CD14-positive monocyte (primary cell): ENCODE data around the gene CETP. TPM values are rescaled to one million over a fixed set of nuclear protein-coding genes. Genes with fewer than 3 reads are reported as not detected.
A peak's percentile ranks its signal among the peaks of the same experiment; 100 is the strongest.

Experiments
- DNase-seq, 3 donors: peaks; one replicate each; pipeline ENCODE4 v3.0.0-alpha.2; 2011 to 2022
- H2AFZ ChIP-seq: 2 replicates; pipeline ENCODE4 v1.6.0; 2012; ENCODE audit warnings: mild to moderate bottlenecking, low read depth, low read length, inconsistent platforms; ENCODE audit not compliant: insufficient read depth, poor library complexity, severe bottlenecking
- H3K27ac ChIP-seq, 2 donors: 1 replicate in 1 of 2; 2 replicates in 1 of 2; pipeline ENCODE4 v1.5.1; 2012 to 2013; ENCODE audit warnings: low read length in 2 of 2, control low read depth in 1 of 2, inconsistent platforms in 1 of 2, low read depth in 1 of 2, mild to moderate bottlenecking in 1 of 2
- H3K27me3 ChIP-seq, 2 donors: one replicate each; pipeline versions ENCODE4 v1.6.0 to v1.6.1; 2011 to 2013; ENCODE audit warnings: low read length in 2 of 2; ENCODE audit not compliant: control insufficient read depth in 2 of 2, insufficient read depth in 2 of 2
- H3K36me3 ChIP-seq, 2 donors: replicated peaks in 1 of 2; 1 replicate in 1 of 2; 2 replicates in 1 of 2; pipeline versions ENCODE4 v1.5.1 to v1.6.1; 2012 to 2013; ENCODE audit warnings: low read length in 2 of 2, control low read depth in 1 of 2, inconsistent platforms in 1 of 2, mild to moderate bottlenecking in 1 of 2; ENCODE audit not compliant: insufficient read depth in 2 of 2, control insufficient read depth in 1 of 2
- H3K4me1 ChIP-seq, 2 donors: 1 replicate in 1 of 2; 2 replicates in 1 of 2; pipeline versions ENCODE4 v1.5.1 to v1.6.1; 2012 to 2013; ENCODE audit warnings: low read length in 2 of 2, control low read depth in 1 of 2, inconsistent platforms in 1 of 2, mild to moderate bottlenecking in 1 of 2, moderate library complexity in 1 of 2; ENCODE audit not compliant: insufficient read depth in 2 of 2, control insufficient read depth in 1 of 2
- H3K4me2 ChIP-seq: replicated peaks from 2 replicates; pipeline ENCODE3; 2012; ENCODE audit warnings: low read length, moderate library complexity, mild to moderate bottlenecking; ENCODE audit not compliant: poor library complexity, severe bottlenecking; ENCODE audit errors: extremely low read depth
- H3K4me3 ChIP-seq, 3 experiments: fragments of 200-600 bp in 1 of 3; sonication (generic) in 1 of 3; replicated peaks in 1 of 3; 1 replicate in 2 of 3; 2 replicates in 1 of 3; pipeline ENCODE4 v1.5.1; 2011 to 2013; ENCODE audit warnings: low read length in 3 of 3, mild to moderate bottlenecking in 3 of 3, control low read depth in 2 of 3, low read depth in 2 of 3, inconsistent platforms in 1 of 3, moderate library complexity in 1 of 3
- H3K79me2 ChIP-seq: 2 replicates; pipeline ENCODE4 v1.6.0; 2012; ENCODE audit warnings: mild to moderate bottlenecking, control low read depth, inconsistent platforms, low read length, moderate library complexity; ENCODE audit not compliant: insufficient read depth
- H3K9ac ChIP-seq: 2 replicates; pipeline ENCODE4 v1.6.0; 2017; ENCODE audit warnings: low read length, mild to moderate bottlenecking; ENCODE audit not compliant: insufficient read depth, poor library complexity, severe bottlenecking
- H3K9me3 ChIP-seq, 2 donors: replicated peaks in 1 of 2; 1 replicate in 1 of 2; 2 replicates in 1 of 2; pipeline versions ENCODE4 v1.5.1 to v1.6.1; 2012 to 2013; ENCODE audit warnings: low read length in 2 of 2, control low read depth in 1 of 2; ENCODE audit not compliant: control insufficient read depth in 1 of 2, insufficient read depth in 1 of 2
- H4K20me1 ChIP-seq: 2 replicates; pipeline ENCODE4 v1.6.0; 2012; ENCODE audit warnings: mild to moderate bottlenecking, low read length, control low read depth, moderate library complexity; ENCODE audit not compliant: insufficient read depth
- H3K27ac Mint-ChIP-seq, 7 donors: one replicate each; pipeline ENCODE4 v1.8.0; 2020; ENCODE audit warnings: mild to moderate bottlenecking in 7 of 7, mixed read lengths in 7 of 7, moderate library complexity in 6 of 7, inconsistent platforms in 2 of 7
- H3K27me3 Mint-ChIP-seq, 3 donors: one replicate each; pipeline ENCODE4 v1.8.0; 2021 to 2022; ENCODE audit warnings: low read depth in 3 of 3, mild to moderate bottlenecking in 3 of 3, mixed read lengths in 3 of 3, moderate library complexity in 3 of 3, inconsistent platforms in 1 of 3
- H3K36me3 Mint-ChIP-seq, 2 donors: one replicate each; pipeline ENCODE4 v1.8.0; 2020; ENCODE audit warnings: mixed read lengths in 2 of 2, inconsistent platforms in 1 of 2, mild to moderate bottlenecking in 1 of 2
- H3K4me1 Mint-ChIP-seq: one replicate; pipeline ENCODE4 v1.8.0; 2020; ENCODE audit warnings: mild to moderate bottlenecking, mixed read lengths
- H3K4me3 Mint-ChIP-seq, 2 donors: one replicate each; pipeline ENCODE4 v1.8.0; 2020; ENCODE audit warnings: mild to moderate bottlenecking in 2 of 2, mixed read lengths in 2 of 2, moderate library complexity in 1 of 2
- H3K9me3 Mint-ChIP-seq, 7 donors: one replicate each; pipeline ENCODE4 v1.8.0; 2020 to 2022; ENCODE audit warnings: mixed read lengths in 7 of 7, mild to moderate bottlenecking in 6 of 7, moderate library complexity in 6 of 7, inconsistent platforms in 2 of 7
- CTCF ChIP-seq: fragments of 200-600 bp; IDR thresholded peaks from one replicate; pipeline ENCODE4 v1.8.0; 2022; ENCODE audit warnings: antibody characterized with exemption, mild to moderate bottlenecking
- WGBS: methylation state at CpG from one replicate; pipeline ENCODE4 v1.1.5; 2013; ENCODE audit warnings: missing lambda C conversion rate; ENCODE audit not compliant: insufficient coverage; 5-methylcytosine and 5-hydroxymethylcytosine counted together
- intact Hi-C, 2 donors: fragments of 100-400 bp; cut with micrococcal nuclease; formaldehyde crosslinking; loops; one replicate each; pipeline versions ENCODE4 v1.15.0 to v1.15.1; 2023
- polyA plus RNA-seq, 3 donors: library from polyadenylated mRNA; depleted of rRNA in 1 of 3; unstranded in 2 of 3; stranded (reverse) in 1 of 3; fragments of 300-500 nt in 2 of 3; fragments of >200 nt in 1 of 3; fragmentation: Illumina TruSeq in 2 of 3; gene quantifications; 1 replicate in 2 of 3; 2 replicates in 1 of 3; pipeline ENCODE4 v1.2.3, GENCODE V29; 2012 to 2021

CETP gene
- polyA plus RNA-seq, 3 donors: 0.61 to 2.1 (median 1.3) TPM

- no peak for DNase-seq
- Histone ChIP-seq H2AFZ (no peak overlapping the region), H3K4me1 (peaks cover 14 to 21% of the 10 kb centered on the region in 2 donors), H3K9ac (no peak overlapping the region), H3K36me3 (peaks cover 89 to 99% of the 10 kb centered on the region in 2 donors), H3K4me2 (no peak overlapping the region), H3K27me3 (no peaks in the 10 kb centered on the region), H4K20me1 (peaks cover 100% of the 10 kb centered on the region), H3K79me2 (peaks cover 76% of the 10 kb centered on the region), H3K27ac (peak overlapping the region in 1 of 2 donors; percentile 24), H3K9me3 (no peaks in the 10 kb centered on the region), H3K4me3 (no peak overlapping the region)
- H3K9me3 Mint-ChIP-seq: no peaks in the 10 kb centered on the region
- peak overlapping the region in 4 of 7 donors; percentile 19 to 75 (median 69) for H3K27ac Mint-ChIP-seq
- peaks cover 91 to 99% of the 10 kb centered on the region in 2 donors for H3K36me3 Mint-ChIP-seq
- TF ChIP-seq CTCF: no peak
- intact Hi-C loops: loop anchor here in 1 of 2 donors (10.0 kb wide), 1 partner anchor 64 kb away; no protein-coding TSS in a partner anchor
- peaks cover 0 to 3% (median 0%) of the 10 kb centered on the region in 3 donors for H3K27me3 Mint-ChIP-seq
- H3K4me3 Mint-ChIP-seq: no peak overlapping the region
- H3K4me1 Mint-ChIP-seq: peaks cover 28% of the 10 kb centered on the region
- 100% methylated on average over 3 of the region's 8 CpGs for WGBS
These were observed 22.9 kb upstream of the CETP start for GRCh38 chr16:56938664-56939513.

- peaks cover 0 to 3% (median 0%) of the 10 kb centered on the region in 3 donors for H3K27me3 Mint-ChIP-seq
- no peak for DNase-seq
- Histone ChIP-seq H3K9ac (no peak overlapping the region), H3K4me3 (no peak overlapping the region), H3K4me2 (no peak overlapping the region), H4K20me1 (peaks cover 100% of the 10 kb centered on the region), H3K4me1 (peaks cover 5 to 12% of the 10 kb centered on the region in 2 donors), H3K36me3 (peaks cover 98 to 99% of the 10 kb centered on the region in 2 donors), H3K27ac (no peak overlapping the region), H2AFZ (no peak overlapping the region), H3K27me3 (no peaks in the 10 kb centered on the region), H3K9me3 (no peaks in the 10 kb centered on the region), H3K79me2 (peaks cover 67% of the 10 kb centered on the region)
- WGBS: 94% methylated on average over 2 of the region's 4 CpGs
- intact Hi-C loops: loop anchor here in 1 of 2 donors (10.0 kb wide), 1 partner anchor 65 kb away; no protein-coding TSS in a partner anchor
- no peak overlapping the region for H3K4me3 Mint-ChIP-seq
- peaks cover 93 to 99% of the 10 kb centered on the region in 2 donors for H3K36me3 Mint-ChIP-seq
- H3K4me1 Mint-ChIP-seq: peaks cover 19% of the 10 kb centered on the region
- no peak for TF ChIP-seq CTCF
- peak overlapping the region in 3 of 7 donors; percentile 38 to 61 (median 42) for H3K27ac Mint-ChIP-seq
- H3K9me3 Mint-ChIP-seq: no peaks in the 10 kb centered on the region
These were observed 21.9 kb upstream of the CETP start for GRCh38 chr16:56939801-56940200.
